Amniotic epithelial cell (primary cell): Measurements from ENCODE around the gene CTLA4.
A peak's percentile ranks its signal among the peaks of the same experiment; 100 is the strongest.

Experiments
- DNase-seq: peaks from one replicate; pipeline ENCODE4 v3.0.0-alpha.2; 2010; ENCODE audit warnings: low read depth

Gene CTLA4

DNA sequence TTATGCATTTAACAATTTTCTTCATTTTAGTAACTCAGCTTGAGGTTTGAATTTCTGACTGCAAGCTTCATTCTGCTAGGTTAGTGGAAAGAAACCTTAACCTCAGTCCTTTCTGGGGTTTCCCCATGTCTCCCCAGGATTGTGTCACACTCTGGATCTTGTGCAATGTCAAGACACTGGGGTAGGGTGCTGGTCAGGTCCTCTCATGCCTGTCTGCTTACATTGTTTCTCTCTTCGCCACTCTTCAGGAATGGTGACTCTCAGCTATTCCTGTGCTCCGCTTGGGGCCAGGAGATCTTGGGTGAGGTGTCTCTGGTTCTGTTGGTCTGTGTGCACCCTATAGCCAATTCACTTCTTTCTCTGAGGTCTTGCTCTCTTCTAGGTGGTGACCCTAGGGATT, 23.9 kb downstream of the CTLA4 start:
- peak; percentile 36 for DNase-seq

DNA sequence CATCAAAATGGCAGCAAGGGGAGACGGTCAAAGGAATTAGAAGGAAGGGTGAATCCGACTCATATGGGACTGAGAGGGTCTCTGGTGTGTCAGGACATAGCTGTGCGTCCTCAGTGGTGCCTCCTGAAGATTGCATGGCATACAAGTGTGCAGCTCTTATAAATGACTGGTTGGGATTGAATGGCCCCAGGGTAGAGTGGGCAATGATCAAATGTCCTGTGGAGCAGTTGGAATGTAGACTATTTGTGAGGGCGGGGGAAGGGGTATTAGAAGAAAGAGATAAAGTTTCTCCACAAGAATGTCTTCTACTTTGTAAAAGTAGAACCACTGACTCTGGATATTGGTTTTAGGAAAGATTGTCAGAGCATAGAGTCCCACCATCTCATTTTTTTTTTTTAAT, 24.6 kb downstream of the CTLA4 start:
- DNase-seq, result no peak

DNA sequence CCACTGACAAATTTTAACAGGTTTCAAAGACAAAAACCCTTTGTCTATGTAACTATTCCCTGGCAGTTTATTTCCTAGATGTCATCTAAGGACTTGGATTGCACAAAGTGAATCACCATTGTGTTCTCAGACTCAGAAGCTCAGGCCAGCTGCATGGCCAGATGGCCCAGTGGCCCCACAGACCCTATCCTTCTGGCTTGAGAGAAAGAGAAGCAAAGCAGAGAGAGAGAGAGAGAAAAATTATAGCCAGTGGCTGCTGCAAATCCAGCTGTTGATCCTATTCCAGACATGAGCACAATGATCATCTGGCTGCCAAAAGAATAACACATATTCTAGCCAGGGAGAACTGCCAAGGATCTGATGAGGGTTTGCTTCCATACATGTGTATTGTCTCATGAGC, 25.8 kb downstream of the CTLA4 start:
- no peak for DNase-seq

DNA sequence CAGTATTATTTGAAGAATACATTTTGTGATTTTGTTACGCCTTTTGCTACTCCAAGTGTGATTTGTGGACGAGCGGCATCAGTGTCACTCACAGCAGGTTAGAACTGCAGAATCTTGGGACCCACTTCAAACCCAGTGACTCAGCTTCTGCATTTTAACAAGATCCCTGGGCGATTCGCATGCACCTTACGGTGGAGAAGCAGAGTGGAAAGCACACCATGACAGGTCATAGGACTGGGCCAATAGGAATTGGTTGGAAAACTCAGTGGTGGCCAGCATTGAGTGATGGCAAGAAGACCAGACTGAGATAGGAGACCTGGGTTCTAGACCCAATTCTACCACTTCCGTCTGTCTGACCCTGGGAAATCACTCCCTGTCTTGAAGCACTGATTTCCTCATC, 26.3 kb downstream of the CTLA4 start:
- no peak for DNase-seq

DNA sequence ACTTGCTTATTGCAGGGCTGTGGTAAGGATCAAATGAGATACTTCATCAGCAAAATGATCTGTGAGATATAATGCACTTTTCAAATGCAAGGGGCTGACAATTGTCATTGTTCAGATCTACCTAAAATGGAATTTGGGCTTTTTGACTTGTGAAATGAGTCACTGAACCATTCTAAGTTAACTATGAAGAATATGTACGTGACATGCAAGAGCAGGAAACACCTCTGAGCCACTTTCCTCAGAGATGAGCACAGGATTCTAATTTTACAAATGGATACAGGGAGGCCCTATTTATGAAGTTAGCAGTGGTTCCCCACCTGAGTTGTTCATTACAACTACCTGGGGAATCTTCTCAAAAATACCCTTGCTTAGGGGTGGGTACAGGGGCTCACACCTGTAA, 26.7 kb downstream of the CTLA4 start:
- DNase-seq, result no peak

DNA sequence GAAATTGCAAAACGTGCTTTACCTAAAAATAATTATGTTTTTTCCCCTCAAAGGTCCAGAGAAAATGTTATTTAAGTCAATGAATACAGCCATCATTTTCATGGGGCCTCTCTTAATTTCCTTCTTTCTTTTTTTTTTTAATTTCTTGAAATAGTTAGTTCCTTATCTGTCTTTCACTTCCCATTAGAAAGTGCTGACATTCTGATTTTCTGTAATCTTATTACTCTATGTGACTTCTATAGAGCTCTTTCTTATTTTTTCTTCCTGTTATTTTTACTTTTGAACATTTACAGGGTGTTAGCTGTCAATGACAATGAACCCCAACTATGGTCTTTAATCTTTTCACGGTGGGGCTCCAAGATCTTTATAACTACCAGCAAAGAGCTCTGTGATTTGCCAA, 30.0 kb downstream of the CTLA4 start:
- no peak for DNase-seq

DNA sequence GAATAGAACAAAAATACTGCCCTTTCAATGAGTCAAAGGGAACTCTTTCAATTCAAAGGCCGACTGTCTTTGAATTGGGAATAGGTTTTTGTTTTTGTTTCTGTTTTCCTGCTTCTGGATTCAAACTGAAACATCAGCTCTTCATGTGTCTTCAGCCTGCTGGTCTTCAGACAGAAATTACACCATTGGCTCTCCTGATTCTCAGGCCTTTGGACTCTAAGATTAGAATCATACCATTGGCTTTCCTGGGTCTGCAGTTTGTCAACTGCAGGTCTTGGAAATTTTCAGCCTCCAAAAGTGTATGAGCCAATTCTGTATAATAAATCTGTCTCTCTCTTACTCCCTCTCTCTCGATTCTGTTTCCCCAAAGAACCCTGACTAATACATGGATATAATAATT, 31.1 kb downstream of the CTLA4 start:
- no peak for DNase-seq

DNA sequence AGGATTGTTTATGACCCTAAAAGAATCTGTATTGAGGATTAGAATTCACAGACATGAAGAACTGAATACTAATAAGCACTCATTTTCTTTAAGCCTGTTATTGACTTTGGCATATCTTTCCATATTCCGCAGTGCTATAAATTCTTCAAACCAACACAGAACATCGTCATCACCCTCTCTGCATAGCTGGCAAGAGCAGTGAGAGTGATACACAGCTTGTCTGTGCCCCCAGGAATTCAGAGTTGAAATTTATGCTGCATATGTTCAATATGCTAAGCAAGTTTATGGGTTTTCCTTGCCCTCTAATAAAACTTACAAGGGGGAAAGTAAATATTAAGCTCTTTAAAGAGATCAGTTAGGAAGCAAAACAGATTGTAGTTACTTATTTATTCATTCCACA, 32.7 kb downstream of the CTLA4 start:
- no peak for DNase-seq

DNA sequence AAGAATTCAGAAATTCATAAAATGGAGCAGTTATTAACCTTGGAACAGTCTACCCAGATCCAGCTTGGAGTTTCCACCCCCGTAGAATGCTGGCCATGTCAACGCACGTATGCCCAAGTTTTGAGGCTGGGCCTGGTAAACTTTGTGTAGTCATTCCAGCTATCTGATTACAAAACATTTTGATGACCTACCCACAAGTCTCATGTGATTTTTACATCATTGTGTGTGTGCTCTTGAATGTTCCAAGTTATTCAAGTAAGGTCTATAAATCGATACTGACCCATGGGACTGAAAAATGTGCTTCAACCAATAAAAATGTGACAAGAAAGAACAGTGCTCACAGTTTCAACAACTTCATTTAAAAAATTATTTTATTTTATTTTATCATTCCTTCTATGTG, 36.5 kb downstream of the CTLA4 start:
- DNase-seq, result no peak

DNA sequence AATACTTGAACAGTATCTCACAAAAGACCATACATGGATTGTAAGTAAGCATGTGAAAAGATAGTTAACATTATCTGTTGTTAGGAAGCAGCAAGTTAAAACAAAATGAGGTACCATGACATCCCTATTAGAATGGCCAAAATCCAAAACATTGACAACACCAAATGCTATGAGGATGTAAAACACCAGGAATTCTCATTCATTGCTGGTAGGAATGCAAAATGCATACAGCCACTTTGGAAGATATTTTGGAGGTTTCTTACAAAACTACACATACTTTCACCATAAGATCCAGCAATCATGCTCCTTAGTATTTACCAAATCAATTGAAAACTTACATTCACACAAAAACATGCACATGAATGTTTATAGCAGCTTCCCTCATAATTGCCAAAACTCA, 38.1 kb downstream of the CTLA4 start:
- no peak for DNase-seq

DNA sequence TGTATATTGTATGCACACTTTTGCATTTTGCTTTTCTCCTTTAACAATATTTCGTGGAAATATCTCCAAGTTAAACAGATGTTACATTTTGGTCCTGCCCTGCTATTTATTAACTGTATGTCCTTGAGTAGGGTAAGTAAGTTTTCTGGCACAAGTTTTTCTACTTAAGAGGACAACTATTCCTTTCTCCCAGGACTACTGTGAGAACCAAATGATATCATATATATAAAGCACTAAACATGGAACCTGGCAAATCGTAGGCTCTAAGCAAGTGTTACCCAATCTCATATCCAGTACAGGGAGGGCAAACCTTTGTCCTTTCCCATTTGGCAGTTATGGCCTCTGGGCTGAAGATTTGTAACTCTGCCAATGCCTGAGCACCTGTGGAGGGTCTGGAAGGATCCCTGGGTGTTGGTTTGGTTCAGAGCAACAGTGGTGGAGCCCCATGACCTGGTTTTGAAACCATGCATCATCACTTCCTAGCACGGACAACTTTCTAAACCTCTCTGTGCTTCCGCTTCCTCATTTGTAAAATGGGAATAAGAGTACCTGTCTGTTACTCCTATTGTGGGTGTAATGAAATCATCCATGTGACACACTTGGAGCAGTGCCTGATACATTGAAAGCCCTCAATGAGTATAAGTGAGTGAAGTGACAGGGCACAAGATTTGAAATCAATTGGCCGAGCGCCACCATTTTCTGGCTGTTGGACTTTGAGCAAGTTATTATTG, 40.7 kb downstream of the CTLA4 start:
- no peak for DNase-seq

DNA sequence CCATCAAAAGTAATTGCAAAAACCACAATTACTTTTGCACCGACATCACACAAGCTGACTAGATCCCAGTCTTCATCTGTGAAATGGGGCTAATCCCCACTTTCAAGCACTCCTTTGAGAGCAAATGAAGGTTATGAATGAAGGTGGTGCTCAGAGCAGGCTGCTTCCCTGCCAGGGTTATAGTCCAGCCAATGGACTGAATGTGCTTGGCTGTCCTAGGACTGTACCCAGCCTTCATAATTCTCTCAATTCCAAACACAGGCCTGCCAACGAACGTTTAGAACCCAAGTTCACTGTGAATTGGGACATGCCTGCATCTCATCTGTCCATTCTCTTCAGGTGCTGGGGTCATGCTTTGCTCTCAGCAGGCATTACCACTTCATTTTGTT, 41.2 kb downstream of the CTLA4 start:
- DNase-seq, result no peak

DNA sequence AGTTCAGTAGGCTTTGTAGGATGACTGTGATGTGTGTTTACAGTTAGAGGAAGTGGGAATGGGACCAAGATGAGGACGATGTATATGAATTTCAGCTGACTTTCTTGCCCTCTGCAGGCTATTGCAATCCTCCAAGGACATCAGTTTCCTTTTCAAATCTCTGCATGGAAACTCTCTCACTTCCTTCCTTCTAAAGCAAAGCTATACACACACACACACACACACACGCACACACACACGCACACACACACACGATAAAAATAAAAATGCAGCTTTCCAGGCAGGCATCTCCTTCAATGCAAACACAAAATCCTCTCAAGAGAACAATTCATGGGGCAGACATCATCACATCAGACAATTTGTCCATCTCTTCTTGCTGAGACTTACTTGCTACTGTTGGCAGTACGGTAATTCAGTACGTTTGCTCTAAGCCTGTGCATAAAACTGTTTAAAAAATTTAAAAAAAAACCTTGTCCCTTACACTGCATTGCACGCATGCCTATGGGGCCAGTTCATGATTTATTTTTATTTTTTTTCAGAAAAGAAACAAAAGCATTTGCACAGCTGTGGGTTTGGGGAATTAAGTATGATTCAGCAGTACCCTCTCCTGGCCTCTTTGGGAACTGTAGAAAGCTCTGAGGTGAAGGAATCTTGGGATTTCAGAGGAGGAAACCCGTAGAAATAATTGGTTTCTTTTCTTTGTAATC, 41.8 kb downstream of the CTLA4 start:
- peak; percentile 60 for DNase-seq

DNA sequence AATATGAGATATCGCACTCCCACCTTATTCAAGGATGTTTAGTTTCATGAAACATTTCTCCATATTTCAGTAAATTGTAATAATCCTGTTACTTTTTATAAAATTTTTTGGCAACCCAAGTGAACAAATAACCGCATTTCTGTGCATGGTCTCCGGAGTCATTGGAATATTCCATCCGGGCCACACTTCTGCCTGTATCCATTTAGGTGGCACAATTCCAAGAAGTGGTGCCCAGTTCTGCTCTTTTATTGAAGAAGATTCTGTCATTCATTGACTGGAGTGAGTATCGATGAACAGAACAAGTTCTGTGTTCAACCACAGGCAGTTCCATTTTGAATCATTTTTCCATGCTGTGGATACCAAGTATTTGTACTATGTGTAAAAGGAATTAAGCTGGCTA, 42.4 kb downstream of the CTLA4 start:
- DNase-seq, result no peak

DNA sequence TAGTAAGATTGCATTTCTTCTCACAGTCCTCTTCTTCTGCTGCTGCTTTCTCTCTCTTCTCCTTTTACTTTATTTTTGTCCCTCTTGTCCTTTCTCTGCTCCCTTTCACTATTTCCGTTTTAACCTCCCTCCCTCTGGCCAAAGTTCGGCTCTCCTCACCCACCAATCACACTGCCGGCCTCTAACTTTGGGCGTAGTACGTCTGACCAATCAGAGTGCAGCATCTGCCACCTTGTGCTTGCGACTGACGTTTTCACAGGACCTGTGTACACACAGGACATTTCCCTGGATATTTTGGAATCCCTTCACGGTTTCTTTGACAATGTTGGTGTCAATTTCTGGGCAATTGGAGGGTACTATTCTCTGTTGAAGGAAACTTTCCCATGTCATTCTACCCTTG, 46.4 kb downstream of the CTLA4 start:
- no peak for DNase-seq

DNA sequence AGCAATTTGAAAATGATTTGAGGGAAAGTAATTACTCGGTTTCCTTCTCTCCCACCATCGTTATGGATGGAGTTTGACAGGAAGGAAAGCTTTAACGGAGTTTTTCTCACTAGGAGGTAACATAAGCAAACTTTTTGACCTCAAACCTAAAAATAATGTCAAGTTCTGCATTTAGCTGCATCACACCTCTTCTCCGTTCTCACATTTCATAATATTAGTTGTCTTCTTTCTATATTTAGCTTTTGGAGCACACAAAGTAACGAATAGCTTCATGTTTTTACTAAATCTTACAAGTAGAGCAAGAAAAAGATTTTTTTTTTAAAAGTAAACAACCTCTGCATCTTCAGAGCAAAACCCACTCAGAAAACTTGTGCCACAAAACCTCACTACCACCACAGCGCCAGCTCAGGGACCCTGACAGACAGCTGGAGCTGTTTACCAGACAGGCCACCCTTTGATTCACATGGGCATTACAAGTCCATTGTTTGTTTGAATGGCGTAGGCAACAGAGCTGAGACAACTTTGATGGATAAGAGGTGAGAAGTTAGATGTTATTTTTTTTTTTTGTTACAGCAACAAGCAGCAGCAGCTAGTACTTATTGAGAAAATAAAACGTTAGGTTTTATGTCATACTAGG, 47.1 kb downstream of the CTLA4 start:
- no peak for DNase-seq

DNA sequence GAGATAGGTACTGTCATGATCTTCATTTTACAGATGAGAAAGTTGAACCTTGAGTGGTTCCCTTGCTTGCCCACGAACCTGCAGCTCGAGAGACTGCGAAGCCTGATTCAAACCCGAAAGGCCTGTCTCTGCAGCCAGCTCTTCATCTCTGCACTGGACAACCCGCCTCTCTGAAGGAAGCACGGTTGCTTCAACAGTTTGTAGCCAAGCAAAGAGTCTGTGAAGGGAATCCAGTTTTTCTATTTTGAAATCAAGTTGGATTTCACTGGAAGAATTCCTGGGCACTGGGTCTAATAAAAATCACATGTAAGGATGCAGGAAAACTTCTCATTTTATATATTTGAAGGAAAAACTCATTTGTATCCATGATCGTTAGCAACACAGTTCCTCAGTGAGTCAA, 47.7 kb downstream of the CTLA4 start:
- no peak for DNase-seq

DNA sequence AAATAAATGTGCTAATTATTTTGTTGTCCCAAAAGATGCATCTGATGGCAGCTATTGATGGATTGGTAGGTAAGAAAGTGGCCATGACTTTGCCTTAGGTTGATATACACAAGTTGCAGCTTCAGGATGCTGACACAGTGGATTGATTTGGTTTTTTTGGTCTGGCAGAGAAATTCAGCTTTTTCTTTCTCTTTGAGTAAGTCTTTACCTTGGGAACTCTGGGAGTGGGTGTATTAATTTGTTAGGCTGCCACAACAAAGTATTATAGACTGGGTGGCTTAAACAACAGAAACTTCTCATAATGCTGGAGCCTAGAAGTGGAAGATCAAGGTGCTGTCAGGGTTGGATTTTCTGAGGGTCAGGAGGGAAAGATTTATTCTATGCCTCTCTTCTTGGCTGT, 49.2 kb downstream of the CTLA4 start:
- no peak for DNase-seq

DNA sequence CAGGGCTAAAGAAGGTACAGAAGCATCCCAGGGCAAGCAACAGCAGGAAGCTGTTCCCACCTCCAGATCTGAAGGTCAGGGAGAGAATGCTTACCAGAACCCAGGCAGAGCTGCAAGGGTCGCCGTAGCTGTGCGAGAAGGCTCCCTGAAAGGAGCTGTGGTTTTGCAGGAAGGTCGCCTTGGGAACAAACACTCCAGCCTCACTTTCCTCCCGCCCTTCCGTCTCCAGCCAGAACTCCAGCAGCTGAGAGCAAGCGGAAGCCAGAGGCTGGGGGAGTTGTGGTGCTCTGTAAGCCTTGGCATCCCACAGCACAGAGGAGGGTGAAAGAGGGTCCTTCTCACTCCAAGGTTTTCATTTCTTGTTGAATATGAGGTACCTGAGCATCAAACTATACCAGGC, 50.7 kb downstream of the CTLA4 start:
- no peak for DNase-seq

DNA sequence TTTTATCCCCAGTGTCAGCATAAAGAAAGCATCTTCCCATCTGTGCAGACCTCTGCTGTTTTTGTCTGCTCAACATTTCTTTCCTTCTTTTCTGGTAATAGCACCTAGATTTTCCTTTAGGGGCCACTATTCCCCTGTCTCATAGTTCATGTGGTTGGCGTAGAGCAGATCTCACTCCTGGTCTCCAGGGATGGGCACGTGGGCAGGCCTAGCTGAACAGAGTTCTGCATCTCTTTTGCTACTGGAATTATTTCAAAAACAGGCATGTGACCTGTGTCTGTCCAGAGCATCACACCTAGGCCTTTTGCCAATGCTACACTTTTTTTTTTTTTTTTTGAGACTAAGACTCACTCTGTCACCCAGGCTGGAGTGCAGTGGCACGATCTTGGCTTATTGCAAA, 51.3 kb downstream of the CTLA4 start:
- DNase-seq, result no peak
